Measurements from ENCODE around the gene FRMD1. TPM values are rescaled to one million over a fixed set of nuclear protein-coding genes. Genes with fewer than 3 reads are reported as not detected.

Gene FRMD1
- polyA plus RNA-seq, 3 donors, result not detected

DNA sequence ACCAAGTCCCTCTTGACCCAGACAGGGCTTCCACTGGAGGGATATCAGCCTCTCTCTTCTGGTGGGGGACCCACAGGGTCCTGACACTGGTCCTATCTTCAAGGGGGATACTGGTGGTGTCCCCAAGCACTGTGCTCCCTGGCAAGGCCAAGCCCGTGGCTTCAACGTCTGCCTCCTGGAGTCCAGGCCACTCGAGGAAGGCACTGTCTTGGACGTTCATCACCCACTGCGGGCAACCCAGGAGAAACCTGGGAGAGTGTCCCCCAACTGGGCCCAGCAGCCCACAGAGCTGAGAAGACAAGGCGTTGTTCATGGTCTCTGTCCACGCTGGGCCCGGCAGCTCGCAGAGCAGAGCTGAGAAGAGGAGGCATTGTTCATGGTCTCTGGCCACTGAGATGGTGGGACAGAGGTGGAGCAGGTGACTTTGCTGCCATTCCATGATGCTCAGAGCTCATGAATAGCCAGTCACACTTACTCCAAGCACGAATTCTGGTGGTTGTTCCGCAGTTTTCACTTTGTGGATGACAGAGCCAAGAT, 37.5 kb upstream of the FRMD1 start:
- no peak for TF ChIP-seq CTCF (IDR thresholded peaks at IDR 0.05)
- Mint-ChIP-seq H3K27ac (no peak overlapping the region), H3K36me3 (no peaks in the 10 kb centered on the region), H3K4me1 (no peaks in the 10 kb centered on the region), H3K4me3 (no peak overlapping the region), H3K27me3 (ENCODE audit: low read depth in 3 of 3) (peaks cover 0 to 6% (median 4%) of the 10 kb centered on the region in 3 donors), H3K9me3 (peaks cover 0 to 4% (median 2%) of the 10 kb centered on the region in 7 donors)
- H3K9ac ChIP-seq (ENCODE audit: insufficient read depth, low read length, poor library complexity, severe bottlenecking), result no peak overlapping the region
- no peaks in the 10 kb centered on the region for H3K36me3 ChIP-seq (replicated peaks in 1 of 2; ENCODE audit: control insufficient read depth in 1 of 2, insufficient read depth in 2 of 2, low read length in 2 of 2)
- DNase-seq, result no peak
- intact Hi-C loops (cut with micrococcal nuclease), result no loop called here
- H3K27ac ChIP-seq (ENCODE audit: low read depth in 1 of 2, low read length in 2 of 2), result no peak overlapping the region
- H4K20me1 ChIP-seq (ENCODE audit: insufficient read depth, low read length), result no peaks in the 10 kb centered on the region
- H3K9me3 ChIP-seq (replicated peaks in 1 of 2; ENCODE audit: control insufficient read depth in 1 of 2, insufficient read depth in 1 of 2, low read length in 2 of 2), result peaks cover 0 to 16% of the 10 kb centered on the region in 2 donors
- H3K27me3 ChIP-seq (ENCODE audit: control insufficient read depth in 2 of 2, insufficient read depth in 2 of 2, low read length in 2 of 2), result no peaks in the 10 kb centered on the region
- no peaks in the 10 kb centered on the region for H3K79me2 ChIP-seq (ENCODE audit: insufficient read depth, low read length)
- no peaks in the 10 kb centered on the region for H3K4me1 ChIP-seq (ENCODE audit: control insufficient read depth in 1 of 2, insufficient read depth in 2 of 2, low read length in 2 of 2)
- no peak overlapping the region for H3K4me3 ChIP-seq (replicated peaks in 1 of 3; ENCODE audit: low read depth in 2 of 3, low read length in 3 of 3)
- 91% methylated on average over 11 of the region's 11 CpGs for WGBS (ENCODE audit: insufficient coverage)
- no peak overlapping the region for H2AFZ ChIP-seq (ENCODE audit: insufficient read depth, low read depth, low read length, poor library complexity, severe bottlenecking)
- H3K4me2 ChIP-seq (replicated peaks; ENCODE audit: extremely low read depth, low read length, poor library complexity, severe bottlenecking), result no peak overlapping the region

DNA sequence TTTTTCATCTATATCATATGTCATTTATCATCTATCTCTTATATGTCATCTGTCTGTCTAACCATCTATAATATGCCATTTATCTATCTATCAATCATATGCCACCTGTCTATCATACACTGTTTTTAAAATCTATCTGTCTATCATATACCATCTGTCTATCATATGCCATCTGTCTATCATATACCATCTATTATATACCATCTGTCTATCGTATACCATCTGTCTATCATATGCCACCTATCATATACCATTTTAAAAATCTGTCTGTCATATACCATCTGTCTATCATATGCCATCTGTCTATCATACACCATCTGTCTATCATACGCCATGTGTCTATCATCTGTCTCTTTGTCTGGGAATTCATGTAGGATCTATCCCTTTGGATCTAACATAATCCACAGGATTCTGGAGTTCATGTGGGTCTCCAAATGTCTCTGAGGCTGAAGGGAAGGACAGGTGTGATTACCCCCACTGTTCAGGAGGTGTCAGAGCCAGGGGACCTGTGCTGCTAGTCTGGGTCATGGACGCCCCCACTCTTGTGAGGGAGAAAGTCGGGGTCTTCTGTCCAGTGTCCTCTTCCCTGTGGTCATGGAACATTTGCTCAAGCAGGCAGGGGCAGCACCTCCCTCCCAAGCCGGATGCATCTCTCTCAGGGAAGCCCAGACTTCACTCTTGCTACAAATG, 36.9 kb upstream of the FRMD1 start:
- Mint-ChIP-seq H3K36me3 (no peaks in the 10 kb centered on the region), H3K4me3 (no peak overlapping the region), H3K27me3 (ENCODE audit: low read depth in 3 of 3) (peaks cover 0 to 6% (median 4%) of the 10 kb centered on the region in 3 donors), H3K27ac (no peak overlapping the region), H3K4me1 (no peaks in the 10 kb centered on the region), H3K9me3 (peaks cover 0 to 3% (median 1%) of the 10 kb centered on the region in 7 donors)
- no peak for DNase-seq
- intact Hi-C loops (cut with micrococcal nuclease), result no loop called here
- Histone ChIP-seq H3K4me1 (ENCODE audit: control insufficient read depth in 1 of 2, insufficient read depth in 2 of 2, low read length in 2 of 2) (no peaks in the 10 kb centered on the region), H2AFZ (ENCODE audit: insufficient read depth, low read depth, low read length, poor library complexity, severe bottlenecking) (no peak overlapping the region), H3K27ac (ENCODE audit: low read depth in 1 of 2, low read length in 2 of 2) (no peak overlapping the region), H3K9me3 (replicated peaks in 1 of 2; ENCODE audit: control insufficient read depth in 1 of 2, insufficient read depth in 1 of 2, low read length in 2 of 2) (peaks cover 0 to 10% of the 10 kb centered on the region in 2 donors), H3K4me2 (replicated peaks; ENCODE audit: extremely low read depth, low read length, poor library complexity, severe bottlenecking) (no peak overlapping the region), H3K79me2 (ENCODE audit: insufficient read depth, low read length) (no peaks in the 10 kb centered on the region), H4K20me1 (ENCODE audit: insufficient read depth, low read length) (no peaks in the 10 kb centered on the region), H3K4me3 (replicated peaks in 1 of 3; ENCODE audit: low read depth in 2 of 3, low read length in 3 of 3) (no peak overlapping the region), H3K9ac (ENCODE audit: insufficient read depth, low read length, poor library complexity, severe bottlenecking) (no peak overlapping the region), H3K36me3 (replicated peaks in 1 of 2; ENCODE audit: control insufficient read depth in 1 of 2, insufficient read depth in 2 of 2, low read length in 2 of 2) (no peaks in the 10 kb centered on the region), H3K27me3 (ENCODE audit: control insufficient read depth in 2 of 2, insufficient read depth in 2 of 2, low read length in 2 of 2) (no peaks in the 10 kb centered on the region)
- 78% methylated on average over 4 of the region's 5 CpGs for WGBS (ENCODE audit: insufficient coverage)
- TF ChIP-seq CTCF (IDR thresholded peaks at IDR 0.05), result no peak

All from CD14-positive monocyte (primary cell).